T-helper 17 cell (primary cell): ENCODE data around the gene HSDL2. TPM values are rescaled to one million over a fixed set of nuclear protein-coding genes. Genes with fewer than 3 reads are reported as not detected.
A peak's percentile ranks its signal among the peaks of the same experiment; 100 is the strongest.
"Not testable (repeated sequence)": the region's sequence is repeated elsewhere in the genome, so short reads cannot be mapped to it uniquely, and the experiment has no call there.

Source experiments
- ATAC-seq: fragments of 150-1000 bp; cut with Tn5 transposase; 2 replicates; pipeline ENCODE4 v1.10.0; 2021; ENCODE audit warnings: mild to moderate bottlenecking, moderate library complexity
- DNase-seq, 3 donors: peaks; one replicate each; pipeline versions ENCODE4 v3.0.0 to v3.0.0-alpha.2; 2020 to 2021
- H3K9me3 ChIP-seq: one replicate; pipeline ENCODE4 v1.7.0; 2013; ENCODE audit warnings: low read length, mild to moderate bottlenecking; ENCODE audit not compliant: control insufficient read depth, poor library complexity, severe bottlenecking
- H3K27ac Mint-ChIP-seq: one replicate; pipeline ENCODE4 v1.8.0; 2022; ENCODE audit warnings: mild to moderate bottlenecking, moderate library complexity, mixed read lengths
- H3K27me3 Mint-ChIP-seq: one replicate; pipeline ENCODE4 v1.8.0; 2022; ENCODE audit warnings: mixed read lengths
- H3K36me3 Mint-ChIP-seq: one replicate; pipeline ENCODE4 v1.8.0; 2022; ENCODE audit warnings: low read depth, mixed read lengths
- H3K4me1 Mint-ChIP-seq: one replicate; pipeline ENCODE4 v1.8.0; 2022; ENCODE audit warnings: mild to moderate bottlenecking, mixed read lengths
- H3K4me3 Mint-ChIP-seq: one replicate; pipeline ENCODE4 v1.8.0; 2022; ENCODE audit warnings: mild to moderate bottlenecking, moderate library complexity, mixed read lengths
- total RNA-seq, 4 donors: library from RNA in 2 of 4; stranded (reverse) in 2 of 4; gene quantifications; one replicate each; pipeline ENCODE4 v1.2.3 and lab custom pipeline; 2022 to 2026

HSDL2 gene
- total RNA-seq, 2 donors from 2014 or later = 7.9 to 10.1 TPM

GRCh38 chr9:112351184-112351583 is 28.7 kb upstream of the HSDL2 start:
- Mint-ChIP-seq H3K4me1 (peaks cover 12% of the 10 kb centered on the region), H3K27ac (no peak overlapping the region), H3K36me3 (no peaks in the 10 kb centered on the region), H3K4me3 (no peak overlapping the region), H3K27me3 (peaks cover 12% of the 10 kb centered on the region)
- no peaks in the 10 kb centered on the region for H3K9me3 ChIP-seq
- ATAC-seq = no peak
- no peak for DNase-seq

GRCh38 chr9:112352209-112352608 is 27.7 kb upstream of the HSDL2 start:
- H3K9me3 ChIP-seq = no peaks in the 10 kb centered on the region
- ATAC-seq (no peak), DNase-seq (no peak)
- H3K36me3 Mint-ChIP-seq = no peaks in the 10 kb centered on the region
- H3K4me1 Mint-ChIP-seq = peaks cover 12% of the 10 kb centered on the region
- no peak overlapping the region for H3K27ac Mint-ChIP-seq
- H3K27me3 Mint-ChIP-seq = peaks cover 13% of the 10 kb centered on the region
- no peak overlapping the region for H3K4me3 Mint-ChIP-seq

- peaks cover 5% of the 10 kb centered on the region for H3K27me3 Mint-ChIP-seq
- DNase-seq (no peak), ATAC-seq (no peak)
- no peaks in the 10 kb centered on the region for H3K9me3 ChIP-seq
- H3K27ac Mint-ChIP-seq = no peak overlapping the region
- no peak overlapping the region for H3K4me3 Mint-ChIP-seq
- no peaks in the 10 kb centered on the region for H3K36me3 Mint-ChIP-seq
- peaks cover 4% of the 10 kb centered on the region for H3K4me1 Mint-ChIP-seq
These were observed 25.7 kb upstream of the HSDL2 start for GRCh38 chr9:112354081-112354743.

- no peak overlapping the region for H3K4me3 Mint-ChIP-seq
- ATAC-seq (no peak), DNase-seq (no peak)
These were observed 24.4 kb upstream of the HSDL2 start for GRCh38 chr9:112355427-112355897.

GRCh38 chr9:112360047-112360804 is 19.7 kb upstream of the HSDL2 start:
- Mint-ChIP-seq H3K27ac (no peak overlapping the region), H3K4me1 (peaks cover under 1% of the 10 kb centered on the region), H3K27me3 (peaks cover 5% of the 10 kb centered on the region), H3K36me3 (no peaks in the 10 kb centered on the region), H3K4me3 (no peak overlapping the region)
- DNase-seq = no peak
- ATAC-seq = no peak
- no peaks in the 10 kb centered on the region for H3K9me3 ChIP-seq

More at GRCh38 chr9:112355427-112355897, 24.4 kb upstream of the HSDL2 start:
- H3K27me3 Mint-ChIP-seq = peaks cover 5% of the 10 kb centered on the region
- no peaks in the 10 kb centered on the region for H3K9me3 ChIP-seq
- H3K36me3 Mint-ChIP-seq = no peaks in the 10 kb centered on the region
- peak overlapping the region; percentile 21 for H3K27ac Mint-ChIP-seq
- H3K4me1 Mint-ChIP-seq = peaks cover 4% of the 10 kb centered on the region

GRCh38 chr9:112361601-112362000 is 18.3 kb upstream of the HSDL2 start:
- no peak overlapping the region for H3K27ac Mint-ChIP-seq
- ATAC-seq (no peak), DNase-seq (no peak)
- H3K9me3 ChIP-seq = no peaks in the 10 kb centered on the region
- H3K27me3 Mint-ChIP-seq = no peaks in the 10 kb centered on the region
- no peak overlapping the region for H3K4me3 Mint-ChIP-seq
- H3K36me3 Mint-ChIP-seq = peaks cover 3% of the 10 kb centered on the region
- H3K4me1 Mint-ChIP-seq = no peaks in the 10 kb centered on the region

- ATAC-seq (no peak), DNase-seq (no peak)
- Mint-ChIP-seq H3K4me1 (no peaks in the 10 kb centered on the region), H3K36me3 (peaks cover 3% of the 10 kb centered on the region), H3K27me3 (no peaks in the 10 kb centered on the region), H3K4me3 (no peak overlapping the region), H3K27ac (no peak overlapping the region)
- no peaks in the 10 kb centered on the region for H3K9me3 ChIP-seq
These were observed 15.1 kb upstream of the HSDL2 start for GRCh38 chr9:112364761-112365160.

GRCh38 chr9:112365257-112365656 is 14.7 kb upstream of the HSDL2 start:
- H3K27ac Mint-ChIP-seq = not testable (repeated sequence)

GRCh38 chr9:112366591-112366990 is 13.3 kb upstream of the HSDL2 start:
- DNase-seq = no peak
- Mint-ChIP-seq H3K27me3 (no peaks in the 10 kb centered on the region), H3K36me3 (peaks cover 3% of the 10 kb centered on the region), H3K27ac (no peak overlapping the region), H3K4me1 (no peaks in the 10 kb centered on the region), H3K4me3 (no peak overlapping the region)
- no peaks in the 10 kb centered on the region for H3K9me3 ChIP-seq
- ATAC-seq = no peak

More at GRCh38 chr9:112365257-112365656, 14.7 kb upstream of the HSDL2 start:
- H3K27me3 Mint-ChIP-seq, H3K4me3 Mint-ChIP-seq, H3K9me3 ChIP-seq, ATAC-seq, DNase-seq, H3K4me1 Mint-ChIP-seq, H3K36me3 Mint-ChIP-seq: not testable (repeated sequence)

- no peak overlapping the region for H3K27ac Mint-ChIP-seq
- no peak overlapping the region for H3K4me3 Mint-ChIP-seq
- H3K27me3 Mint-ChIP-seq = no peaks in the 10 kb centered on the region
These were observed 12.4 kb upstream of the HSDL2 start for GRCh38 chr9:112367465-112367864.

GRCh38 chr9:112369817-112370216 is 10.1 kb upstream of the HSDL2 start:
- no peaks in the 10 kb centered on the region for H3K9me3 ChIP-seq
- DNase-seq (no peak), ATAC-seq (no peak)
- H3K36me3 Mint-ChIP-seq = peaks cover 3% of the 10 kb centered on the region
- no peak overlapping the region for H3K4me3 Mint-ChIP-seq
- H3K4me1 Mint-ChIP-seq = peaks cover 3% of the 10 kb centered on the region
- no peak overlapping the region for H3K27ac Mint-ChIP-seq
- H3K27me3 Mint-ChIP-seq = no peaks in the 10 kb centered on the region

More at GRCh38 chr9:112367465-112367864, 12.4 kb upstream of the HSDL2 start:
- DNase-seq = no peak
- no peaks in the 10 kb centered on the region for H3K9me3 ChIP-seq
- H3K36me3 Mint-ChIP-seq = peaks cover 3% of the 10 kb centered on the region
- no peaks in the 10 kb centered on the region for H3K4me1 Mint-ChIP-seq
- no peak for ATAC-seq

GRCh38 chr9:112371060-112371459 is 8.8 kb upstream of the HSDL2 start:
- Mint-ChIP-seq H3K4me3 (no peak overlapping the region), H3K27ac (no peak overlapping the region), H3K36me3 (no peaks in the 10 kb centered on the region), H3K27me3 (no peaks in the 10 kb centered on the region), H3K4me1 (peaks cover 6% of the 10 kb centered on the region)
- ATAC-seq (no peak), DNase-seq (no peak)
- no peaks in the 10 kb centered on the region for H3K9me3 ChIP-seq

GRCh38 chr9:112373666-112374065 is 6.2 kb upstream of the HSDL2 start:
- not testable (repeated sequence) for H3K27me3 Mint-ChIP-seq, H3K36me3 Mint-ChIP-seq, H3K27ac Mint-ChIP-seq, H3K9me3 ChIP-seq, H3K4me3 Mint-ChIP-seq, DNase-seq, ATAC-seq
- peaks cover 25% of the 10 kb centered on the region for H3K4me1 Mint-ChIP-seq
